PC-9 (cell line): ENCODE data around the gene LRRC4B. TPM values are rescaled to one million over a fixed set of nuclear protein-coding genes. Genes with fewer than 3 reads are reported as not detected.

Experiments used
- BruUV-seq: library from RNA; stranded (reverse); fragments of 400-500 nt; replicated peaks from 2 replicates; lab custom pipeline; 2021; lab: Mats Ljungman, UMichigan
- CTCF ChIA-PET: fragments of 300-600 bp; sonication (Branson Sonifier 250); formaldehyde crosslinking; loops from one replicate; lab custom pipeline; 2022; ENCODE audit warnings: antibody characterized with exemption; lab: Charles Lee
- POLR2A ChIA-PET: fragments of 300-600 bp; sonication (Branson Sonifier 250); formaldehyde crosslinking; loops from one replicate; lab custom pipeline; 2022; ENCODE audit warnings: antibody characterized with exemption; ENCODE audit not compliant: unreplicated experiment; lab: Charles Lee
- DNase-seq, 2 experiments: peaks; one replicate each; pipeline versions ENCODE4 v3.0.0 to v3.0.0-alpha.2; 2015 to 2022; ENCODE audit warnings: mixed read lengths in 1 of 2
- H2AFZ ChIP-seq: fragments of 200-600 bp; sonication (generic); 2 replicates; pipeline ENCODE4 v1.8.1; 2017; ENCODE audit warnings: antibody characterized with exemption
- H3F3A ChIP-seq: fragments of 200-600 bp; sonication (generic); 2 replicates; pipeline ENCODE4 v1.8.1; 2017; ENCODE audit warnings: antibody characterized with exemption, mild to moderate bottlenecking, low read depth; ENCODE audit not compliant: insufficient read depth
- H3K27ac ChIP-seq: fragments of 200-600 bp; sonication (generic); 2 replicates; pipeline ENCODE4 v1.6.1; 2016; ENCODE audit warnings: mixed run types
- H3K27me3 ChIP-seq: fragments of 200-600 bp; sonication (generic); 2 replicates; pipeline ENCODE4 v1.6.1; 2016; ENCODE audit warnings: low read depth, mixed run types; ENCODE audit not compliant: insufficient read depth
- H3K36me3 ChIP-seq: fragments of 200-600 bp; sonication (generic); 2 replicates; pipeline ENCODE4 v1.6.1; 2016; ENCODE audit warnings: low read depth, mixed run types
- H3K4me1 ChIP-seq: fragments of 200-600 bp; sonication (generic); replicated peaks from 2 replicates; pipeline ENCODE4 v1.6.1; 2016; ENCODE audit warnings: mixed run types; ENCODE audit not compliant: insufficient read depth
- H3K4me2 ChIP-seq: fragments of 200-600 bp; sonication (generic); 2 replicates; pipeline ENCODE4 v1.6.1; 2017; ENCODE audit warnings: mixed run types
- H3K4me3 ChIP-seq: fragments of 200-600 bp; sonication (generic); 2 replicates; pipeline ENCODE4 v1.6.1; 2016; ENCODE audit warnings: mixed run types
- H3K79me2 ChIP-seq: fragments of 200-600 bp; sonication (generic); 2 replicates; pipeline ENCODE4 v1.6.1; 2017; ENCODE audit warnings: low read depth, mixed run types
- H3K9me2 ChIP-seq: fragments of 200-600 bp; sonication (generic); 2 replicates; pipeline ENCODE4 v1.8.1; 2017; ENCODE audit warnings: mild to moderate bottlenecking; ENCODE audit not compliant: insufficient read depth
- H3K9me3 ChIP-seq: fragments of 200-600 bp; sonication (generic); 2 replicates; pipeline ENCODE4 v1.8.1; 2016; ENCODE audit warnings: low read depth; ENCODE audit not compliant: insufficient read depth
- H4K20me1 ChIP-seq: fragments of 200-600 bp; sonication (generic); 2 replicates; pipeline ENCODE4 v1.8.1; 2017; ENCODE audit not compliant: insufficient read depth
- EZH2 ChIP-seq: fragments of 200-600 bp; sonication (generic); IDR thresholded peaks from 2 replicates; pipeline ENCODE4 v1.8.0; 2017; ENCODE audit warnings: antibody characterized with exemption, low read depth
- intact Hi-C: fragments of 100-400 bp; cut with micrococcal nuclease; formaldehyde crosslinking; loops from one replicate; pipeline ENCODE4 v1.10.0; 2022; ENCODE audit not compliant: unreplicated experiment
- total RNA-seq: library from RNA; stranded (reverse); gene quantifications from 2 replicates; pipeline ENCODE4 v1.2.3, GENCODE V29; 2021
- TF ChIP-seq, protein P1 (sequence below): fragments of 200-600 bp; sonication (generic); conservative IDR thresholded peaks from 2 replicates; pipeline ENCODE4 v1.6.1; 2017; ENCODE audit warnings: mixed run types, antibody characterized with exemption, mild to moderate bottlenecking, moderate library complexity

LRRC4B gene
- total RNA-seq, 1 experiment from 2014 or later: not detected

DNA sequence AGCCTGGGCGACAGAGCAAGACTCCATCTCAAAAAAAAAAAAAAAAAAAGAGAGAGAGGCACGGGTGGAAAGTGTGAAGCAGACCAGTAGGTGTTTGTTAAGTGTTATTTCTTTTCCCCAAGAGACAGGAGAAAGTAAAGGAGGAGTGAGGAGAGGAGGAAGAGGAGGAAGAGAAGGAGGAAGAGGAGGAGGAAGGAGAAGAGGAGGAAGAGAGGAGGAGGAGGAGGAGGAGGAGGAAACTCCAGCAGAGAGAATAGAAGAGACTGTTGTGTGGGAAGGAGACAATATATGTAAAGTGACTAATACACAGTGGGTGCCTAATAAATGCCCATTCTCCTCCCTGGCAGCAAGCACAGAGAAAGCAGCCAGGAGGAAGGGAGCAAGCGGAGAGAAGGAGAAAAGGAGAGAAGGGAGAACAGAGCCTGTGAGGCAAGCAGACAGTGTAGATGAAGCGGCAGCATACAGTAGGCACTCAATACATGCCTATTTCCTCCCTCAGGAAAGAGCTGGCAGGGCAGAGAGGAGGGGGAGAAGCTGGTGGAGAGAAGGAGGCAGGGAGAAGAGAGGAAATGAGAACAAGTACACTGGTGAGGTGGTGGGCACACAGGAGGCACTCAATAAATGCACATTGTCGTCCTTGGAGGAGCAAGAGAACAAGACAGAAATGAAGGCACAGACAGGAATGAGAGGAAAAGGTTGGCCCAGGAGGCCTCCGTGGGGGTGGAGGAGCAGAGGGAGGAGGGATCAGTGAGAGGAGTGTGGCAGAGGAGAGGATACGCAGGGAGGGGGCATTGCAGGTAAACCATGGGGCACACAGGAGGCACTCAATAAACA is 73.8 kb downstream of the LRRC4B start:
- Histone ChIP-seq H3K27ac (no peak overlapping the region), H3F3A (peaks cover 8% of the 10 kb centered on the region; the same call in 1 of the 2 replicates), H3K36me3 (no peaks in the 10 kb centered on the region), H3K79me2 (no peaks in the 10 kb centered on the region), H2AFZ (no peak overlapping the region), H3K9me3 (no peaks in the 10 kb centered on the region), H3K9me2 (no peaks in the 10 kb centered on the region), H4K20me1 (no peaks in the 10 kb centered on the region), H3K27me3 (no peaks in the 10 kb centered on the region), H3K4me3 (no peak overlapping the region), H3K4me2 (no peak overlapping the region), H3K4me1 (no peaks in the 10 kb centered on the region)
- intact Hi-C loops: no loop called here
- CTCF ChIA-PET: no interaction called here
- POLR2A ChIA-PET: no interaction called here
- no peak for DNase-seq
- no TSS peak for BruUV-seq
- no peak for TF ChIP-seq EZH2
- TF ChIP-seq, protein P1, sequence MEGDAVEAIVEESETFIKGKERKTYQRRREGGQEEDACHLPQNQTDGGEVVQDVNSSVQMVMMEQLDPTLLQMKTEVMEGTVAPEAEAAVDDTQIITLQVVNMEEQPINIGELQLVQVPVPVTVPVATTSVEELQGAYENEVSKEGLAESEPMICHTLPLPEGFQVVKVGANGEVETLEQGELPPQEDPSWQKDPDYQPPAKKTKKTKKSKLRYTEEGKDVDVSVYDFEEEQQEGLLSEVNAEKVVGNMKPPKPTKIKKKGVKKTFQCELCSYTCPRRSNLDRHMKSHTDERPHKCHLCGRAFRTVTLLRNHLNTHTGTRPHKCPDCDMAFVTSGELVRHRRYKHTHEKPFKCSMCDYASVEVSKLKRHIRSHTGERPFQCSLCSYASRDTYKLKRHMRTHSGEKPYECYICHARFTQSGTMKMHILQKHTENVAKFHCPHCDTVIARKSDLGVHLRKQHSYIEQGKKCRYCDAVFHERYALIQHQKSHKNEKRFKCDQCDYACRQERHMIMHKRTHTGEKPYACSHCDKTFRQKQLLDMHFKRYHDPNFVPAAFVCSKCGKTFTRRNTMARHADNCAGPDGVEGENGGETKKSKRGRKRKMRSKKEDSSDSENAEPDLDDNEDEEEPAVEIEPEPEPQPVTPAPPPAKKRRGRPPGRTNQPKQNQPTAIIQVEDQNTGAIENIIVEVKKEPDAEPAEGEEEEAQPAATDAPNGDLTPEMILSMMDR: no peak

- intact Hi-C loops: no loop called here
- BruUV-seq: no TSS peak
- POLR2A ChIA-PET: no interaction called here
- Histone ChIP-seq H3K4me1 (no peaks in the 10 kb centered on the region), H3K27ac (no peak overlapping the region), H4K20me1 (no peaks in the 10 kb centered on the region), H3K4me3 (no peak overlapping the region), H3K27me3 (no peaks in the 10 kb centered on the region), H3K9me3 (no peaks in the 10 kb centered on the region), H3K79me2 (no peaks in the 10 kb centered on the region), H3K9me2 (no peaks in the 10 kb centered on the region), H3F3A (peaks cover 8% of the 10 kb centered on the region; the same call in 1 of the 2 replicates), H3K36me3 (no peaks in the 10 kb centered on the region), H3K4me2 (no peak overlapping the region), H2AFZ (no peak overlapping the region)
- DNase-seq: no peak
- TF ChIP-seq EZH2: no peak
- TF ChIP-seq, protein P1: no peak
- CTCF ChIA-PET: no interaction called here
Measured at GRCh38 chr19:50493171-50493570, 75.1 kb downstream of the LRRC4B start.

- Histone ChIP-seq H3K9me2 (no peaks in the 10 kb centered on the region), H3F3A (peaks cover 8% of the 10 kb centered on the region; the same call in 1 of the 2 replicates), H3K27ac (no peak overlapping the region), H3K4me1 (no peaks in the 10 kb centered on the region), H4K20me1 (no peaks in the 10 kb centered on the region), H3K36me3 (no peaks in the 10 kb centered on the region), H3K79me2 (no peaks in the 10 kb centered on the region), H3K9me3 (no peaks in the 10 kb centered on the region), H2AFZ (no peak overlapping the region), H3K4me3 (no peak overlapping the region), H3K4me2 (no peak overlapping the region), H3K27me3 (no peaks in the 10 kb centered on the region)
- intact Hi-C loops: no loop called here
- ChIA-PET CTCF (no interaction called here), POLR2A (no interaction called here)
- DNase-seq: no peak
- no TSS peak for BruUV-seq
- TF ChIP-seq, protein P1: no peak
- no peak for TF ChIP-seq EZH2
Measured at GRCh38 chr19:50492303-50493052, 75.8 kb downstream of the LRRC4B start.
